ENCODE measurements around the gene PACSIN2.

DNA sequence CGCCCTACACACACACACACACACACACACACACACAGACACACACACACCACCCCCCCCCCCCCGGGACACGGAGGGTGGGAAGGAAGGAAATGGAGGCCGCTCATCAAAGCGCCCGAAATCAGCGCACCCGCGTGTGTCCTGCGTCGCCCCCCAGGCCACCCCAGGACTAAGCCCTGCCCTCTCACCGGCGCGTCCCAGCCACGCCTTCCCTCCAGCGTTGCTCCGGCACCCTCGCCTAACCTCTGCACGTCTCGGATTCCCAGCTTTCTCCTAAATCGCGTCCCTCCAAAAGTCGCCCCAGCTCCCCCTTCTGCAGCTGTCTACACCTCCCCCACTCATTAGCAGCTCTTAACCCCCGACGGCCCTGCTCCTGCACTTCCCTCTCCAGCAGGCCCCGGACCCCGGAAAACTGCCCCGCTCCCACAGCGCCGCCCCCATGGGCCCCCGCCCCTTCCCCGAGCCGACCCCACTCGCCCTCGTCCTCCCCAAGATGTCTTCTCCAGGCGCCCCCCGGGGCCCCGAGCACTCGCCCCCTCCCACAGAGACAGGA lies 557 bp downstream of the PACSIN2 start:
- TF ChIP-seq, protein P1, sequence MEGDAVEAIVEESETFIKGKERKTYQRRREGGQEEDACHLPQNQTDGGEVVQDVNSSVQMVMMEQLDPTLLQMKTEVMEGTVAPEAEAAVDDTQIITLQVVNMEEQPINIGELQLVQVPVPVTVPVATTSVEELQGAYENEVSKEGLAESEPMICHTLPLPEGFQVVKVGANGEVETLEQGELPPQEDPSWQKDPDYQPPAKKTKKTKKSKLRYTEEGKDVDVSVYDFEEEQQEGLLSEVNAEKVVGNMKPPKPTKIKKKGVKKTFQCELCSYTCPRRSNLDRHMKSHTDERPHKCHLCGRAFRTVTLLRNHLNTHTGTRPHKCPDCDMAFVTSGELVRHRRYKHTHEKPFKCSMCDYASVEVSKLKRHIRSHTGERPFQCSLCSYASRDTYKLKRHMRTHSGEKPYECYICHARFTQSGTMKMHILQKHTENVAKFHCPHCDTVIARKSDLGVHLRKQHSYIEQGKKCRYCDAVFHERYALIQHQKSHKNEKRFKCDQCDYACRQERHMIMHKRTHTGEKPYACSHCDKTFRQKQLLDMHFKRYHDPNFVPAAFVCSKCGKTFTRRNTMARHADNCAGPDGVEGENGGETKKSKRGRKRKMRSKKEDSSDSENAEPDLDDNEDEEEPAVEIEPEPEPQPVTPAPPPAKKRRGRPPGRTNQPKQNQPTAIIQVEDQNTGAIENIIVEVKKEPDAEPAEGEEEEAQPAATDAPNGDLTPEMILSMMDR (IDR thresholded peaks at IDR 0.05): no peak
- TF ChIP-seq POLR2A (IDR thresholded peaks at IDR 0.05): no peak
- TF ChIP-seq POLR2AphosphoS5 (IDR thresholded peaks at IDR 0.05): no peak

Measured in breast epithelium (tissue), 3 donors.